ENCODE data around the gene ARHGAP26. TPM values are rescaled to one million over a fixed set of nuclear protein-coding genes. Genes with fewer than 3 reads are reported as not detected.
"Not testable (repeated sequence)": the region's sequence is repeated elsewhere in the genome, so short reads cannot be mapped to it uniquely, and the experiment has no call there.

The ARHGAP26 gene
- total RNA-seq, 1 donor from 2014 or later = 10.6 TPM

GRCh38 chr5:142935014-142935413 is 164.8 kb downstream of the ARHGAP26 start:
- no peak for DNase-seq

- DNase-seq = no peak
Measured at GRCh38 chr5:142937374-142937773, 167.2 kb downstream of the ARHGAP26 start.

GRCh38 chr5:142938266-142938880 is 168.2 kb downstream of the ARHGAP26 start:
- no peak for DNase-seq

- no peak for DNase-seq
Measured at GRCh38 chr5:142939006-142939405, 168.8 kb downstream of the ARHGAP26 start.

GRCh38 chr5:142939884-142940283 is 169.7 kb downstream of the ARHGAP26 start:
- DNase-seq = no peak

GRCh38 chr5:142941245-142941644 is 171.1 kb downstream of the ARHGAP26 start:
- no peak for DNase-seq

GRCh38 chr5:142942901-142943300 is 172.7 kb downstream of the ARHGAP26 start:
- no peak for DNase-seq

- DNase-seq = no peak
Measured at GRCh38 chr5:142944140-142944539, 174.0 kb downstream of the ARHGAP26 start.

- no peak for DNase-seq
Measured at GRCh38 chr5:142945321-142945720, 175.1 kb downstream of the ARHGAP26 start.

- no peak for DNase-seq
Measured at GRCh38 chr5:142945845-142946244, 175.7 kb downstream of the ARHGAP26 start.

- no peak for DNase-seq
Measured at GRCh38 chr5:142946547-142947426, 176.6 kb downstream of the ARHGAP26 start.

- DNase-seq = no peak
Measured at GRCh38 chr5:142947427-142947709, 177.2 kb downstream of the ARHGAP26 start.

GRCh38 chr5:142952229-142952628 is 182.1 kb downstream of the ARHGAP26 start:
- no peak for DNase-seq

- not testable (repeated sequence) for DNase-seq
Measured at GRCh38 chr5:142952871-142953270, 182.7 kb downstream of the ARHGAP26 start.

GRCh38 chr5:142954455-142954854 is 184.3 kb downstream of the ARHGAP26 start:
- no peak for DNase-seq

GRCh38 chr5:142955628-142956027 is 185.5 kb downstream of the ARHGAP26 start:
- no peak for DNase-seq

- DNase-seq = no peak
Measured at GRCh38 chr5:142957528-142957927, 187.4 kb downstream of the ARHGAP26 start.

GRCh38 chr5:142958944-142959682 is 188.9 kb downstream of the ARHGAP26 start:
- DNase-seq = no peak

- DNase-seq = no peak
Measured at GRCh38 chr5:142959683-142960657, 189.8 kb downstream of the ARHGAP26 start.

GRCh38 chr5:142961440-142962173 is 191.4 kb downstream of the ARHGAP26 start:
- no peak for DNase-seq

- no peak for DNase-seq
Measured at GRCh38 chr5:142962174-142962533, 192.0 kb downstream of the ARHGAP26 start.
